Kidney epithelial cell (primary cell): ENCODE measurements around the gene KIF26B. TPM values are rescaled to one million over a fixed set of nuclear protein-coding genes. Genes with fewer than 3 reads are reported as not detected.
"Not testable (repeated sequence)": the region's sequence is repeated elsewhere in the genome, so short reads cannot be mapped to it uniquely, and the experiment has no call there.

Experiments
- DNase-seq: peaks from one replicate; pipeline ENCODE4 v3.0.0-alpha.2; 2010; ENCODE audit warnings: low read depth
- H3K27me3 ChIP-seq: 2 replicates; pipeline ENCODE4 v1.6.0; 2011; ENCODE audit warnings: low read length; ENCODE audit not compliant: control insufficient read depth, insufficient read depth
- H3K36me3 ChIP-seq: 2 replicates; pipeline ENCODE4 v1.5.1; 2011; ENCODE audit warnings: low read length; ENCODE audit not compliant: control insufficient read depth, insufficient read depth
- H3K4me3 ChIP-seq: 2 replicates; pipeline ENCODE4 v1.5.1; 2011; ENCODE audit warnings: low read depth, mild to moderate bottlenecking, control low read depth, low read length
- CTCF ChIP-seq: IDR thresholded peaks from 2 replicates; pipeline ENCODE4 v1.5.1; 2011; ENCODE audit warnings: mild to moderate bottlenecking, moderate library complexity, low read length, control low read depth, inconsistent platforms; ENCODE audit not compliant: insufficient read depth, poor library complexity, severe bottlenecking
- total RNA-seq: library from RNA; depleted of rRNA; stranded (reverse); fragments of >200 nt; gene quantifications from 2 replicates; pipeline ENCODE4 v1.2.3, GENCODE V29; 2015

Gene KIF26B
- total RNA-seq, 1 donor from 2014 or later, result 14.6 TPM

- no peak overlapping the region for H3K4me3 ChIP-seq
- H3K36me3 ChIP-seq, result no peaks in the 10 kb centered on the region
- H3K27me3 ChIP-seq, result no peaks in the 10 kb centered on the region
- TF ChIP-seq CTCF, result no peak
- DNase-seq, result no peak
Observed at GRCh38 chr1:245693116-245693793, 538.5 kb downstream of the KIF26B start.

- no peaks in the 10 kb centered on the region for H3K36me3 ChIP-seq
- no peak overlapping the region for H3K4me3 ChIP-seq
- DNase-seq, result no peak
- no peaks in the 10 kb centered on the region for H3K27me3 ChIP-seq
- no peak for TF ChIP-seq CTCF
Observed at GRCh38 chr1:245693941-245694752, 539.4 kb downstream of the KIF26B start.

- H3K4me3 ChIP-seq, result no peak overlapping the region
- DNase-seq, result no peak
- H3K36me3 ChIP-seq, result no peaks in the 10 kb centered on the region
- TF ChIP-seq CTCF, result no peak
- H3K27me3 ChIP-seq, result no peaks in the 10 kb centered on the region
Observed at GRCh38 chr1:245694753-245695195, 540.0 kb downstream of the KIF26B start.

- no peak for DNase-seq
- no peak for TF ChIP-seq CTCF
- Histone ChIP-seq H3K27me3 (no peaks in the 10 kb centered on the region), H3K36me3 (no peaks in the 10 kb centered on the region), H3K4me3 (no peak overlapping the region)
Observed at GRCh38 chr1:245695211-245695610, 540.4 kb downstream of the KIF26B start.

- H3K4me3 ChIP-seq, H3K27me3 ChIP-seq, DNase-seq, H3K36me3 ChIP-seq: not testable (repeated sequence)
Observed at GRCh38 chr1:245695701-245696100, 540.9 kb downstream of the KIF26B start.

- TF ChIP-seq CTCF, result no peak
- peaks cover 1% of the 10 kb centered on the region for H3K36me3 ChIP-seq
Observed at GRCh38 chr1:245698116-245698515, 543.3 kb downstream of the KIF26B start.

More at GRCh38 chr1:245698116-245698515, 543.3 kb downstream of the KIF26B start:
- Histone ChIP-seq H3K27me3 (no peaks in the 10 kb centered on the region), H3K4me3 (no peak overlapping the region)
- no peak for DNase-seq
